ENCODE results near the gene ATXN3L.

The ATXN3L gene

DNA sequence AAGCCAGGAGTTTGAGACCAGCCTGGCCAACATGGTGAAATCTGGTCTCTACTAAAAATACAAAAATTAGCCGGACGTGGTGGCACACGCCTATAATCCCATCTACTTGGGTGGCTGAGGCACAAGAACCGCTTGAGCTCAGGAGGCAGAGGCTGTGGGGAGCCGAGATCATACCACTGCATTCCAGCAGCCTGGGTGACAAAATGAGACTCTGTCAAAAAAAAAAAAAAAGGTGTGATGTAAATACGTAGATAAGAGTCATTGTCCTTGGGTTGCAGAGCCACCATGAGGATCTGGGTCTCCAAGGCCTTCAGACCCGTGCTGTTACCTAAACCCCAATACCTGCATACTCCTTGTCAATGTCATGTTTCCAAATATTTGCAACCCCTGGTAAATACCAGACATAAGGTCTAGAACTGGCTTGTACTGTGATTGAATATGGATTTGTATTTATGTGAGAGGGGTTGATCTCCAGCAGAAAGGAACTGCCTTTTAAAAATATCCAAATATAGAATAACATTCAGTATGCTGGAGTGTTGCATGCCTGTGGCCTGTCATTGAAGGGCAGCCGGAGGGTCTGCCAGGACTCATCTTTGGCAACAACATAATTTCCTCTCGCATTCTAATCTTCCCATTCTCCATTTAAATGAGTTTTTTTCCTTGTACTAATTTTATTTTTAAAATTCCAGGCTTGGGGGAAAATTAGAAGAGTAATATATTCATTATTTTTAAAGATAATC is 40.4 kb downstream of the ATXN3L start:
- no peak overlapping the region for H3K9ac ChIP-seq
- H2AFZ ChIP-seq (ENCODE audit: low read depth), result no peak overlapping the region
- no peak overlapping the region for H3K4me2 ChIP-seq
- H3K79me2 ChIP-seq (ENCODE audit: insufficient read depth, low read depth), result no peaks in the 10 kb centered on the region
- no peak overlapping the region for H3K27ac ChIP-seq
- no peaks in the 10 kb centered on the region for H3K27me3 ChIP-seq (ENCODE audit: insufficient read depth, low read depth)
- no peak overlapping the region for H3K4me3 ChIP-seq (IDR thresholded peaks at IDR 0.05; ENCODE audit: insufficient read depth, low read depth, low read length)
- peaks cover 5% of the 10 kb centered on the region for H3K4me1 ChIP-seq (ENCODE audit: low read depth, poor library complexity, severe bottlenecking)
- TF ChIP-seq, protein P1, sequence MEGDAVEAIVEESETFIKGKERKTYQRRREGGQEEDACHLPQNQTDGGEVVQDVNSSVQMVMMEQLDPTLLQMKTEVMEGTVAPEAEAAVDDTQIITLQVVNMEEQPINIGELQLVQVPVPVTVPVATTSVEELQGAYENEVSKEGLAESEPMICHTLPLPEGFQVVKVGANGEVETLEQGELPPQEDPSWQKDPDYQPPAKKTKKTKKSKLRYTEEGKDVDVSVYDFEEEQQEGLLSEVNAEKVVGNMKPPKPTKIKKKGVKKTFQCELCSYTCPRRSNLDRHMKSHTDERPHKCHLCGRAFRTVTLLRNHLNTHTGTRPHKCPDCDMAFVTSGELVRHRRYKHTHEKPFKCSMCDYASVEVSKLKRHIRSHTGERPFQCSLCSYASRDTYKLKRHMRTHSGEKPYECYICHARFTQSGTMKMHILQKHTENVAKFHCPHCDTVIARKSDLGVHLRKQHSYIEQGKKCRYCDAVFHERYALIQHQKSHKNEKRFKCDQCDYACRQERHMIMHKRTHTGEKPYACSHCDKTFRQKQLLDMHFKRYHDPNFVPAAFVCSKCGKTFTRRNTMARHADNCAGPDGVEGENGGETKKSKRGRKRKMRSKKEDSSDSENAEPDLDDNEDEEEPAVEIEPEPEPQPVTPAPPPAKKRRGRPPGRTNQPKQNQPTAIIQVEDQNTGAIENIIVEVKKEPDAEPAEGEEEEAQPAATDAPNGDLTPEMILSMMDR (conservative IDR thresholded peaks at IDR 0.05; ENCODE audit: low read depth, low read length), result no peak
- no peaks in the 10 kb centered on the region for H3K36me3 ChIP-seq (ENCODE audit: insufficient read depth)
- H4K20me1 ChIP-seq (ENCODE audit: insufficient read depth), result no peaks in the 10 kb centered on the region

DNA sequence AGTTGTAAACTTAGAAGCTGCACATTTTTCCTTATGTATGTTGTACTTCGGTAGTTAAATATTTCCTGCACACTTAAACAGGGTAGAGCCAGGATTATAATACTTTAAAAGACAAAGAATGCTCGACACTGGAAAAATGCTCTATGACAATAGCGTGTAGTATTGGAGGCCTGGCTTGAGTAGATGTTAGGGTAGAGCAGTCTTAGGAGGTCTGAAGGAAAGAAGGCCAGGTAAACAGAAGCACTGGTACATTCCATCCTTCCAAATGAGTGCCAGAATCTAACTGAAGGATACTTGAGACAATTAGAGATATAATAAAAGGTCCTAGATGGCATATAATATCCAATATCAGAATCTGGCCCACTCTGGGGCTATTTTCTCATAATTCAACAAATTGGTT is 42.3 kb downstream of the ATXN3L start:
- TF ChIP-seq, protein P1 (conservative IDR thresholded peaks at IDR 0.05; ENCODE audit: low read depth, low read length), result no peak
- Histone ChIP-seq H2AFZ (ENCODE audit: low read depth) (no peak overlapping the region), H3K27ac (no peak overlapping the region), H3K27me3 (ENCODE audit: insufficient read depth, low read depth) (no peaks in the 10 kb centered on the region), H3K4me1 (ENCODE audit: low read depth, poor library complexity, severe bottlenecking) (no peaks in the 10 kb centered on the region), H3K79me2 (ENCODE audit: insufficient read depth, low read depth) (no peaks in the 10 kb centered on the region), H3K4me3 (IDR thresholded peaks at IDR 0.05; ENCODE audit: insufficient read depth, low read depth, low read length) (no peak overlapping the region), H3K4me2 (no peak overlapping the region), H3K36me3 (ENCODE audit: insufficient read depth) (no peaks in the 10 kb centered on the region), H3K9ac (no peak overlapping the region), H4K20me1 (ENCODE audit: insufficient read depth) (no peaks in the 10 kb centered on the region)

DNA sequence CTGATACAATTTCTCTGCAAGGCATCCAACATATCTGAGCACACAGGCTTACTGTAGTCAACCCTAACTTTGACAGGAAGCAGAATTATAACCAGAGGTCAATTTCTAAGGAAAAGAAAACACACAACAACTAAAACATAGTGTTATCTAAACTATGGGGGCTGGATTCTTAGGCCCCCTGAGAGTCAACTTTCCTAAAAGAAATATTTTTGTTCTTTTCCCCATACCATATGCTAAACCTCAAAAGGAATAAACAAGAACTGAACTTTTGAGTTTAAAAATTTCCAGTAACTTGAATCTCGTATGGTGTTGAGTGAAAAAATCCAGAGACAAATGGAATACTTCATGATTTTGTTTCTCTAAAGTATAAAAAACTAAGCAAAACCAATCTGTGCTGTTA is 42.9 kb downstream of the ATXN3L start:
- TF ChIP-seq, protein P1 (conservative IDR thresholded peaks at IDR 0.05; ENCODE audit: low read depth, low read length), result no peak
- no peaks in the 10 kb centered on the region for H3K36me3 ChIP-seq (ENCODE audit: insufficient read depth)
- no peaks in the 10 kb centered on the region for H3K4me1 ChIP-seq (ENCODE audit: low read depth, poor library complexity, severe bottlenecking)
- H3K9ac ChIP-seq, result no peak overlapping the region
- no peaks in the 10 kb centered on the region for H3K27me3 ChIP-seq (ENCODE audit: insufficient read depth, low read depth)
- no peak overlapping the region for H3K4me3 ChIP-seq (IDR thresholded peaks at IDR 0.05; ENCODE audit: insufficient read depth, low read depth, low read length)
- H4K20me1 ChIP-seq (ENCODE audit: insufficient read depth), result no peaks in the 10 kb centered on the region
- H2AFZ ChIP-seq (ENCODE audit: low read depth), result no peak overlapping the region
- no peak overlapping the region for H3K27ac ChIP-seq
- no peaks in the 10 kb centered on the region for H3K79me2 ChIP-seq (ENCODE audit: insufficient read depth, low read depth)
- H3K4me2 ChIP-seq, result no peak overlapping the region

DNA sequence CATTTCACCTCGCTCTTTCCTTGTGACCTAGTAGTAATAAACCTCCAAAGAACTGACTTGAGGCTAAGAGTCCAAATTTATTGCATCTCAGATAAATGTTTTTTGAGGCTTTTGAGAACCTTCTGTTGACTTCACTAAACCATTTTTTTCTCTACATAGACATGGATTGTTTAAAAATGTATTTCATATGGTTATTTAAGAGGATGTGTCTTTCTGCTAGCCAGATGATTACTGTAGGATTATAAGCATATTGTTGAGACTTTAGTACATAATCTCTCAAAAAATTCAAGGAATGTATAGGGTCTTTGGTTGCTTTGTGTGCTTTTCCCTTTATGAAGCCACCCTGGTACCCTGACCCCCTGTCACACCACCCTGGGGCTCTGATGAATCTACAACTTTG is 44.8 kb downstream of the ATXN3L start:
- Histone ChIP-seq H3K27ac (no peak overlapping the region), H3K4me1 (ENCODE audit: low read depth, poor library complexity, severe bottlenecking) (no peaks in the 10 kb centered on the region), H3K9ac (no peak overlapping the region), H2AFZ (ENCODE audit: low read depth) (no peak overlapping the region), H3K36me3 (ENCODE audit: insufficient read depth) (no peaks in the 10 kb centered on the region), H4K20me1 (ENCODE audit: insufficient read depth) (no peaks in the 10 kb centered on the region), H3K4me3 (IDR thresholded peaks at IDR 0.05; ENCODE audit: insufficient read depth, low read depth, low read length) (no peak overlapping the region), H3K27me3 (ENCODE audit: insufficient read depth, low read depth) (no peaks in the 10 kb centered on the region), H3K79me2 (ENCODE audit: insufficient read depth, low read depth) (no peaks in the 10 kb centered on the region), H3K4me2 (no peak overlapping the region)
- TF ChIP-seq, protein P1 (conservative IDR thresholded peaks at IDR 0.05; ENCODE audit: low read depth, low read length), result no peak
